ENCODE results near the gene TBATA.
A peak's percentile ranks its signal among the peaks of the same experiment; 100 is the strongest.

Gene TBATA

DNA sequence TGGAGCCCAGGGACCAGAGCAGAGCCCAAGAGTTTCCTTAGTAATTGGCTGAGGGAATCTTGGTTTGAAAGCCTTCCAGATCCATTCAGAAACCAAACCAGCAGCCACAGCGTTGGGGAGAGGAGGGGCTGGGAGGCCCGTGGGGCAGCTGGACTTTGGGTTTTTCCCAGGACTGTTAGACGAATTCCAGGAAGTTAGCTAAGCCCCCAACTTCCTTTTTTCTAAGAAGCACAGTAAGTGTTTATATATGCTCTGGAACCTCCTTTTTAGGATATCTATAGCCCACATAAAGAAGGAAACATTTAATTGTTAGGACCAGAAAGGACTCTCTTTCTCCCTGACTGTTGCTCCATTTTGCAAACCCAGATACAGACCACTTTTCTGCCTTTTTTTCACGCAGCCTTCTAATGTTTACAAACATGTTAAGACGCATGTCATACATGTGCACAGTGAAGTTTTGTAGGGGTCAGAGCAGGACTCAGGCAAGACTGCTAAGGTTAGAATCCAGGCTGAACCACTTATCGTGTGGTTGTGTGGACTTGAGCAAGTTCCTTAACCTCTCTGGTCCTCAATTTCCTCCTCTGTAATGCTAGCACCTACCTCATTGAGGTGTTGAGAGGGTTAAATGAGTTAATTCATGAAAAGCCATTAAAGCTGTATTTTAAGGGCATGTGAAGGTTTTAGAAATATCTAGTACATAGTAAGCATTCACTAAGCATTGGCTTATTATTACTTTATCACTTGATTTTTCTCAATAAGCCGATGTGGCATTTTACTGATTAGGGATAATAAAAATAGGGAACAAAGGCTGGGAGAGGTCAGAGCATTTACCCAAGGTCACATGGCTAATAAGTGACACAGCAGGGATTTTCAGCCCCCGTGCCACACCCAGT, 42.4 kb downstream of the TBATA start (continued):
- no peak for TF ChIP-seq IKZF3 (tag by site-specific recombination; IDR thresholded peaks at IDR 0.05)
- TF ChIP-seq ZNF768 (tag by site-specific recombination; IDR thresholded peaks at IDR 0.05) = no peak

DNA sequence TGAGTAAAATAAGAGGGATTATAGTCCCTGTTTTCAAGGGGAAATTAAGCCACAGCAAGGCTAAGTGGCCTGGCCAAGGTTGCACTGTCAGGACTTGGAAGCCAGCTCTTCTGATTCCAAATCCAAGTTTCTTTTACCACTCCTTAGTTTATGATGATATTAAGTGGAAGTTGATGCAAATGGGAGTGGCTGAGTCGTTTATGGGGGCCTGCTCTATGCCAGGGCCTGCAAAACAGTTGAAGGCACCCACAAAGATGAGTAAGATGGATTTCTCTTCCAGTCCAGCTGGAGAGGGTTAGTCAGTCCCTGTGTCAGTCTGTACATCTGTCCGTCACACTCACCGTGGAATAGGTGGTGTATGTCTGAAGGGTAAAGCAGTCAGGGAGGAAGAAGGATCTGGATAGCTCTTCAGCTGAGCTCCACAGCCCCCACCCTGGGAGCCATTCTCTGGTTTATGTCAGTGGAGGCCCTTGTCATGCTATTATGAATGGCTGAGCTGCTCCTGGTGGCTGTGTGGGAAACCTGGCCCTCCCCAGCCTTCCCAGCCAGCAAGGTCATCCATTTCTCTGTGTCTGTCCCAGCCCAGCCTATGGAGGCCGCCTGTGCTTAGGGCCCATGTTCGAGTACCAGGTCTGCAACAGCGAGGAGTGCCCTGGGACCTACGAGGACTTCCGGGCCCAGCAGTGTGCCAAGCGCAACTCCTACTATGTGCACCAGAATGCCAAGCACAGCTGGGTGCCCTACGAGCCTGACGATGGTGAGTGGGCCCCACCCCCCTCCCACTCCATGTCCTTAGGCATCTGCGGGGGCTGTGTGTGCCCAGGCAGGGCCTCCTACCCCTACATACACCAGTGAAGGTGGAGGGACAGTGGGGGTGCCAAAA, 44.5 kb downstream of the TBATA start:
- Histone ChIP-seq H3K36me3 (ENCODE audit: control insufficient read depth in 2 of 2, insufficient read depth in 1 of 2, low read length in 2 of 2) (no peaks in the 10 kb centered on the region), H3K4me3 (ENCODE audit: low read depth, low read length) (no peak overlapping the region), H3K27ac (ENCODE audit: extremely low read depth, low read depth, low read length) (no peak overlapping the region), H3K9me3 (ENCODE audit: control insufficient read depth, insufficient read depth, low read depth, low read length) (no peaks in the 10 kb centered on the region), H3K4me1 (ENCODE audit: control insufficient read depth, insufficient read depth, low read length) (no peaks in the 10 kb centered on the region)
- no peak for TF ChIP-seq ZNF146 (tag by site-specific recombination; IDR thresholded peaks at IDR 0.05)
- peak; percentile 41 for TF ChIP-seq ZFHX2 (tag by site-specific recombination; conservative IDR thresholded peaks at IDR 0.05)
- TF ChIP-seq YY1 (tag by site-specific recombination; IDR thresholded peaks at IDR 0.05) = no peak
- TF ChIP-seq, protein P1, sequence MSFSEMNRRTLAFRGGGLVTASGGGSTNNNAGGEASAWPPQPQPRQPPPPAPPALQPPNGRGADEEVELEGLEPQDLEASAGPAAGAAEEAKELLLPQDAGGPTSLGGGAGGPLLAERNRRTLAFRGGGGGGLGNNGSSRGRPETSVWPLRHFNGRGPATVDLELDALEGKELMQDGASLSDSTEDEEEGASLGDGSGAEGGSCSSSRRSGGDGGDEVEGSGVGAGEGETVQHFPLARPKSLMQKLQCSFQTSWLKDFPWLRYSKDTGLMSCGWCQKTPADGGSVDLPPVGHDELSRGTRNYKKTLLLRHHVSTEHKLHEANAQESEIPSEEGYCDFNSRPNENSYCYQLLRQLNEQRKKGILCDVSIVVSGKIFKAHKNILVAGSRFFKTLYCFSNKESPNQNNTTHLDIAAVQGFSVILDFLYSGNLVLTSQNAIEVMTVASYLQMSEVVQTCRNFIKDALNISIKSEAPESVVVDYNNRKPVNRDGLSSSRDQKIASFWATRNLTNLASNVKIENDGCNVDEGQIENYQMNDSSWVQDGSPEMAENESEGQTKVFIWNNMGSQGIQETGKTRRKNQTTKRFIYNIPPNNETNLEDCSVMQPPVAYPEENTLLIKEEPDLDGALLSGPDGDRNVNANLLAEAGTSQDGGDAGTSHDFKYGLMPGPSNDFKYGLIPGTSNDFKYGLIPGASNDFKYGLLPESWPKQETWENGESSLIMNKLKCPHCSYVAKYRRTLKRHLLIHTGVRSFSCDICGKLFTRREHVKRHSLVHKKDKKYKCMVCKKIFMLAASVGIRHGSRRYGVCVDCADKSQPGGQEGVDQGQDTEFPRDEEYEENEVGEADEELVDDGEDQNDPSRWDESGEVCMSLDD (tag by site-specific recombination; IDR thresholded peaks at IDR 0.05) = no peak
- TF ChIP-seq, protein P2, sequence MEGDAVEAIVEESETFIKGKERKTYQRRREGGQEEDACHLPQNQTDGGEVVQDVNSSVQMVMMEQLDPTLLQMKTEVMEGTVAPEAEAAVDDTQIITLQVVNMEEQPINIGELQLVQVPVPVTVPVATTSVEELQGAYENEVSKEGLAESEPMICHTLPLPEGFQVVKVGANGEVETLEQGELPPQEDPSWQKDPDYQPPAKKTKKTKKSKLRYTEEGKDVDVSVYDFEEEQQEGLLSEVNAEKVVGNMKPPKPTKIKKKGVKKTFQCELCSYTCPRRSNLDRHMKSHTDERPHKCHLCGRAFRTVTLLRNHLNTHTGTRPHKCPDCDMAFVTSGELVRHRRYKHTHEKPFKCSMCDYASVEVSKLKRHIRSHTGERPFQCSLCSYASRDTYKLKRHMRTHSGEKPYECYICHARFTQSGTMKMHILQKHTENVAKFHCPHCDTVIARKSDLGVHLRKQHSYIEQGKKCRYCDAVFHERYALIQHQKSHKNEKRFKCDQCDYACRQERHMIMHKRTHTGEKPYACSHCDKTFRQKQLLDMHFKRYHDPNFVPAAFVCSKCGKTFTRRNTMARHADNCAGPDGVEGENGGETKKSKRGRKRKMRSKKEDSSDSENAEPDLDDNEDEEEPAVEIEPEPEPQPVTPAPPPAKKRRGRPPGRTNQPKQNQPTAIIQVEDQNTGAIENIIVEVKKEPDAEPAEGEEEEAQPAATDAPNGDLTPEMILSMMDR (tag by site-specific recombination; IDR thresholded peaks at IDR 0.05) = no peak
- no peak for TF ChIP-seq SETDB1 (IDR thresholded peaks at IDR 0.05; ENCODE audit: insufficient read length, low read length)
- POLR2A ChIA-PET = no interaction called here
- CTCF ChIA-PET = interaction anchor here (1.6 to 2.5 kb wide), 3 partner anchors 19 to 181 kb away, joined by 3 to 9 read pairs (median 3); no protein-coding TSS in a partner anchor

DNA sequence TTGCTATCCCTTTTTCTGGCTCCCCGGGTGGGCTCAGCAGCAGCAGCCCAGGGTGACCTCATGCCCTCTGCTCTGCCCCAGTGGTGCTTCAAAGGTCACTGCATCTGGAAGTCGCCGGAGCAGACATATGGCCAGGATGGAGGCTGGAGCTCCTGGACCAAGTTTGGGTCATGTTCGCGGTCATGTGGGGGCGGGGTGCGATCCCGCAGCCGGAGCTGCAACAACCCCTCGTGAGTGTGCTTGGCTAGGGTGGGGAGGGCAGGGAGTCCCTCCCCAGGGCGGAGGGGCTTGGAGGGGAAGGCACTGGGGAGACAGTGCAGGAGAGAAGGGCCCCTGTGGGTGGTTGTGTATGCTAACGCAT, 46.4 kb downstream of the TBATA start:
- Histone ChIP-seq H3K4me3 (ENCODE audit: low read depth, low read length) (no peak overlapping the region), H3K27ac (ENCODE audit: extremely low read depth, low read depth, low read length) (no peak overlapping the region), H3K4me1 (ENCODE audit: control insufficient read depth, insufficient read depth, low read length) (no peaks in the 10 kb centered on the region), H3K9me3 (ENCODE audit: control insufficient read depth, insufficient read depth, low read depth, low read length) (no peaks in the 10 kb centered on the region), H3K36me3 (ENCODE audit: control insufficient read depth in 2 of 2, insufficient read depth in 1 of 2, low read length in 2 of 2) (no peaks in the 10 kb centered on the region)
- ChIA-PET CTCF (interaction anchor here (0.6 to 1.7 kb wide), 5 partner anchors 8 to 305 kb away, joined by 3 to 7 read pairs (median 3); no protein-coding TSS in a partner anchor), POLR2A (no interaction called here)
- no peak for TF ChIP-seq TCF7L2 (IDR thresholded peaks at IDR 0.05; ENCODE audit: borderline replicate concordance, low read depth, low read length)
- TF ChIP-seq YY1 (tag by site-specific recombination; IDR thresholded peaks at IDR 0.05) = no peak
- no peak for TF ChIP-seq ZNF23 (tag by site-specific recombination; IDR thresholded peaks at IDR 0.05; ENCODE audit: borderline replicate concordance)
- no peak for TF ChIP-seq ZFHX2 (tag by site-specific recombination; conservative IDR thresholded peaks at IDR 0.05)
- no peak for TF ChIP-seq GLI4 (tag by site-specific recombination; IDR thresholded peaks at IDR 0.05)
- TF ChIP-seq, protein P3, sequence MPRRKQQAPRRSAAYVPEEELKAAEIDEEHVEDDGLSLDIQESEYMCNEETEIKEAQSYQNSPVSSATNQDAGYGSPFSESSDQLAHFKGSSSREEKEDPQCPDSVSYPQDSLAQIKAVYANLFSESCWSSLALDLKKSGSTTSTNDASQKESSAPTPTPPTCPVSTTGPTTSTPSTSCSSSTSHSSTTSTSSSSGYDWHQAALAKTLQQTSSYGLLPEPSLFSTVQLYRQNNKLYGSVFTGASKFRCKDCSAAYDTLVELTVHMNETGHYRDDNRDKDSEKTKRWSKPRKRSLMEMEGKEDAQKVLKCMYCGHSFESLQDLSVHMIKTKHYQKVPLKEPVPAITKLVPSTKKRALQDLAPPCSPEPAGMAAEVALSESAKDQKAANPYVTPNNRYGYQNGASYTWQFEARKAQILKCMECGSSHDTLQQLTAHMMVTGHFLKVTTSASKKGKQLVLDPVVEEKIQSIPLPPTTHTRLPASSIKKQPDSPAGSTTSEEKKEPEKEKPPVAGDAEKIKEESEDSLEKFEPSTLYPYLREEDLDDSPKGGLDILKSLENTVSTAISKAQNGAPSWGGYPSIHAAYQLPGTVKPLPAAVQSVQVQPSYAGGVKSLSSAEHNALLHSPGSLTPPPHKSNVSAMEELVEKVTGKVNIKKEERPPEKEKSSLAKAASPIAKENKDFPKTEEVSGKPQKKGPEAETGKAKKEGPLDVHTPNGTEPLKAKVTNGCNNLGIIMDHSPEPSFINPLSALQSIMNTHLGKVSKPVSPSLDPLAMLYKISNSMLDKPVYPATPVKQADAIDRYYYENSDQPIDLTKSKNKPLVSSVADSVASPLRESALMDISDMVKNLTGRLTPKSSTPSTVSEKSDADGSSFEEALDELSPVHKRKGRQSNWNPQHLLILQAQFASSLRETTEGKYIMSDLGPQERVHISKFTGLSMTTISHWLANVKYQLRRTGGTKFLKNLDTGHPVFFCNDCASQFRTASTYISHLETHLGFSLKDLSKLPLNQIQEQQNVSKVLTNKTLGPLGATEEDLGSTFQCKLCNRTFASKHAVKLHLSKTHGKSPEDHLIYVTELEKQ (tag by site-specific recombination; IDR thresholded peaks at IDR 0.05; ENCODE audit: borderline replicate concordance) = no peak
- no peak for TF ChIP-seq ZNF311 (tag by site-specific recombination; IDR thresholded peaks at IDR 0.05; ENCODE audit: borderline replicate concordance)
